HG02970 (cell line): Measurements from ENCODE around the gene TOB2.

Source experiments
- ATAC-seq: cut with Tn5 transposase; IDR thresholded peaks from one replicate; pipeline ENCODE4 v1.9.1; 2021; ENCODE audit warnings: mild to moderate bottlenecking, moderate library complexity, moderate number of reproducible peaks; ENCODE audit not compliant: unreplicated experiment, low FRiP score

TOB2 gene

GRCh38 chr22:41446639-41447434, at the start of gene TOB2:
Gene TOB2, minus strand, starts transcription at chr22:41446801. Its CDS starts 9,456 bp downstream, at chr22:41437345.
- peak; percentile 51 for ATAC-seq

GRCh38 chr22:41491374-41492100, 44.9 kb upstream of the TOB2 start:
- ATAC-seq: no peak

- no peak for ATAC-seq
Observed at GRCh38 chr22:41488596-41489385, 42.2 kb upstream of the TOB2 start.

- ATAC-seq: no peak
Observed at GRCh38 chr22:41488076-41488475, 41.5 kb upstream of the TOB2 start.

DNA sequence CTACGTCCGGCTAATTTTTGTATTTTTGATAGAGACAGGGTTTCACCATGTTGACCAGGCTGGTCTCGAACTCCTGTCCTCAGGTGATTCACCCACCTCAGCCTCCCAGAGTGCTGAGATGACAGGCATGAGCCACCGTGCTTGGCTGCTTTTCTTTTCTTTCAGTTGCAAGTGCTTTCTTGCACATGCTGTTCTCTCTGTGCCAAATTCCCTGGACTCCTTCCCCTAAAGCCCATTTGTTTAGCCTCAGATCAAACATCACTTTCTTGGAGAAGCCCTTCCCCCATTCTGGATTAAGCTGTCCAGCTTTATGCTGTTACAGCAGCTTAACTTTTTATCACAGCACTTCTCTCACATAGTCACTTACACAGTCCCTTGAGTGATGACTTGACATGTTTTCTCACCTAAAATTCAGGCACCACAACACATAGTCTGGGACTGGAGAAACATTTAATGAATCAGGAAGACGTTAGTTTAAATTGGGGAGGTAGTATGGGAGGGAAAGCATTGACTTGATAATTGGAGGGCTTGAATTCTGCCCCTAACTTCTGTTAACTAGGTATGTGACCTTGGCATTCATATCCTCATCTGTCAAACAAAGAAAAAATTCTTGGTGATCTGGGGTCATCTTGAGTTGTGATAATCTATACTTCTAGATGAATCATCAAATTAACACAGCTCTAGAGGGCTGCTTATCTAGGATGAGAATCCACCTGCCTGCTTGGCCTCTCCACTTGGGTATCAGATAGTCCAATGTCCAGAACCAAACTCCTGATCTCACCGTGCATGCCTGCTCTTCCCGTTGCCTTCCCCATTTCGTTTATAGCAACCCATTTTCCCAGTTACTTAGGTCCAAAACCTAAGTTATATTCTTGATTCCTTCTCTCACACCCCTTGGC, 40.7 kb upstream of the TOB2 start:
- ATAC-seq: no peak

- ATAC-seq: no peak
Observed at GRCh38 chr22:41485033-41485432, 38.4 kb upstream of the TOB2 start.

DNA sequence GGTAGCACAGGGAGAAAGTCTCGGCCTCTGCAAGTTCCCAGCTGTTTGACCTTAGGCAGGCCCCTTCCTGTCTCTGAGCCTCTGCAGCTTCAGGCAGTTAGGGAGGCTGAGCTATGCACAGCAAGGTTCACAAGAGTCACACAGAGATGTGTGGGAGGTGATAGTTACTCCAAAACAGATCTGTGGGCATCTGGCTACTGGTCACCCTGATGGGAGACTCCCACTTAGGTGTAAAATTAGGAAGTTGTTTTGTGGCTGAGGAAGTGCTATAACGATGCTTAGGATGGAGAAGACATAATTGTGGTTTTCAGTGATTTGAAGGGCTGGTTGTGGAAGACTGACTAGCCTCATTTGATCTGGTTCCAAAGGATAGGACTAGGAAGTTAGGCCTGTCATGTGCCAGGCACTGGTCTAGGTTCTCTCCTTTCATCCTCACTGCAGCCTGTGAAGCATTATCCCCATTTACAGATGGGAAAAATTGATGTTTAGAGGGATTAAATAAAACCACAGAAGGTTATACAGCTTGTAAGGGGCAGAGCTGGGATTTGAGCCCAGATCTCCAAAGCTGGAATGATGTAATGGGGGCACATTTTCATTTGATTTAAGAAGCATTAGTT, 35.8 kb upstream of the TOB2 start:
- no peak for ATAC-seq

- ATAC-seq: no peak
Observed at GRCh38 chr22:41481925-41482318, 35.3 kb upstream of the TOB2 start.

DNA sequence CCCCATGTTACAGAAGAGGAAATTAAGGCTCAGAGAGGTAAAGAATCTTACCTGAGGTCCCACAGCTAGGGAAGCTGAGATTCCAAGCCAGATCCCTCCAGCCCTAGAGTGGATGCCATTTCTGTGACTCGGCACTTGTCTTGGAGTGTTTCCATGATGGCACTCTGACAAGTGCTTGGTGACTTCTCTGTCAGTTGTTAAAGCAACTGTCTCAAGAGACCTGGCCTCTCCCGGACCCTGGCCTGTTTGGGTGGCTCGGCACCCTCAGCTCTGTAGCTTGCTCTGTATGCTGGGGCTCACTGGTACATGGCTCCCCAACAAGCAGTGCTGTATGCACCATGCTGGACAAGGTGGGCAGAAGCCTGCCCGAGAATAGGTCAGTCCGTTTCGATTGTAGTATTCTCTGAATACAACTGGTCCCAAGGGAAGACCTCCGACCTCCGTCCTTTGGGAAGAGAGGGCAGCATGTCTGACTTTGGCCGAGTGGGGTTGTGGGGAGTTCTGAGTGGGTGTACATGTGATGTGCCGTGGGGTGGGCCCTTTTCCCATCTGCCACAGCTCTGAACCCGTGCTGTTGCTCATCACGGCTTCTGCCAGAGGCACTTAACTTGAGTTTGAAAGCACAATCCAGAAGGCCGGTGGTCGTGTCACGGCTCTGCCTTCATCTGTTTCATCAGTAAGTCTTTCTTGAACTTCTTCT, 34.7 kb upstream of the TOB2 start:
- ATAC-seq: no peak

DNA sequence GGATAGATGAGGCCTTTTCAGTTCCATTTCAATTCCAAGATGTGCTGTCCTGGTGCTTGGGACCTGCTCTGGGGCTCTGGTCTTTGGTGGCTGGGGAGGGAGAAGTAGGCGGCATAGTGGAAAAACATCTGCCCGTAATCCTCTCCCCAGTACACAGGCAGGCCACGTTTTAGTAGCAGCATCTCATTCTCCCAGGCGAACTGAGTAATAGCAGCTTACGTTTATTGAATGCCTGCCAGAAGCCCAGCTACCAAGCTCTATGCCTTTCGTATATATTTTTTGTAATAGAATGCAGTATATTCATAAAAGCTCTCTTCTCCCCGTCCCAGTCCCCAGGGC, 33.8 kb upstream of the TOB2 start:
- ATAC-seq: no peak

DNA sequence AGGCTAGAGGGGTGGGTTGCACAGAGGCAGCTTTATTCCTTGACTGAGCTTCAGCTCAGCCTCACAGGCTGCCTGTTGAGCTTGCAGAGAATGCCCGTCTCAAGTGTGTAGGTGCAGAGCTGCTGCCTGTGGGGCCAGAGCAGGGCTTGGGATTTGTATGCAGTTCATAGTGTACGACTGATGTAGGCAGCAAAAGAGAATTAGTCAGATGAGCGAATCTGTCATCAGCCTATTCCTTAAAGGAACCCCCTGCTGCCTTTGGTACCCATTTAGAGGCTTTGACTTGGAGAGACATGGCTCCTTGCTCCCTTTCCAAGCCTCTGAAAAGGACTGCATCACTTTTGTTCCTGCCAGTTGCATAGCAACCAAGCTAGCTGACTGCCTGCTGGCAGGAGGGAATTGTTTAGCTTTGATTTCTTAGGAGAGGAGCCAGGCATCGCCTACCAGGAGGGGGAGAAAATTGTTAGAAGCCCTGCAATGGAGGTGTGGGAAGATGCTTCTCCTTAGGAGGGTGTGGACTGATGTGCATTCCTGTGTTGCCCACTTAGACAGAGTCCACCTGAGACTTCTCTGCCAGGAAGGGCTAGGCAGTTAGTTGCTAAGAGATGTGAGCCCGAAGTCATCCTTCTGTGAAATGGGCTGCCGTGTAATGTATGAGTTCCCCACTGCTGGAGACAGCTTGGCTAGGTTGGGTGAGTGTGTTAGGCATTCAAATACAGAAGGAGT, 33.2 kb upstream of the TOB2 start:
- ATAC-seq: no peak

GRCh38 chr22:41478891-41479521, 32.4 kb upstream of the TOB2 start:
- ATAC-seq: no peak

DNA sequence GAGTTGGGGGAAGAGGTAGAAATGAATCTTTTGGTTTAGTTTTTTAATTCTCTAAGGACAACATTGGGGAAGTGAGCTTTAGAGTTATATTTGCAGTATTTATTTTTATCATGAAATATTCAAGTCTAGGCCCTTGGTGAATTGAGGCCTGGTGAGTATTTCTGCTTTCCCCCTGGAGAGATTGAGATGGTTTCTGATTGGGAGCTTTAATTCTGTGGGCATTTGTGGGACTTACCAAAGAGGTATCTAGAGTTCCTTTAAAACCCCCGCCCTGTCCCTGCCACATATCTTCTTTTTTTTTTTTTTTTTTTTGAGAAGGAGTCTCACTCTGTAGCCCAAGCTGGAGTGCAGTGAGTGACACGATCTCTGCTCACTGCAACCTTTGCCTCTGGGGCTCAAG, 31.9 kb upstream of the TOB2 start:
- ATAC-seq: no peak

DNA sequence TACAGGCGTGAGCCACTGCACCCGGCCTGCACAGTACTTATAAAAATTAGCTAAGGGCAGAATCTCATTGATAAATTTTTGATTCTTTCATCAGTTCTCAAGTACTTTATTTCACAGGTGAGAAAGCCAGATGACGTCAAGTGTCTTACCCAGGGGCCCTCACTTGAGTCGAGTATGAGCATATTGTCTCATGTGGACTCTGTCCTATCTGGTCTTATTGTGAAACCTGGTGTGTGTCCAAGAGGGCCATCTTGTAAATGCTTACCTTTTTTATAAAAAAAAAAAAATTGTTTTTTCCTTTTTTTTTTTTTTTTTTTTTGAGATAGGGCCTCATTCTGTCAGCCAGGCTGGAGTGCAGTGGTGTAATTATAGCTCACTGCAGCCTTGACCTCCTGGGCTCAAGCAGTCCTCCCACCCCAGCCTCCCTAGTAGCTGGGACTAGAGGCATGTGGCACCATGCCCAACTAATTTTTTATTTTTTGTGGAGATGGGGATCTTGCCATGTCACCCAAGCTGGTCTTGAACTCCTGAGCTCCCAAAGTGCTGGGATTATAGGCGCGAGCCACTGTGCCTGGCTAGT, 28.4 kb upstream of the TOB2 start:
- no peak for ATAC-seq

GRCh38 chr22:41471568-41471967, 25.0 kb upstream of the TOB2 start:
- no peak for ATAC-seq

DNA sequence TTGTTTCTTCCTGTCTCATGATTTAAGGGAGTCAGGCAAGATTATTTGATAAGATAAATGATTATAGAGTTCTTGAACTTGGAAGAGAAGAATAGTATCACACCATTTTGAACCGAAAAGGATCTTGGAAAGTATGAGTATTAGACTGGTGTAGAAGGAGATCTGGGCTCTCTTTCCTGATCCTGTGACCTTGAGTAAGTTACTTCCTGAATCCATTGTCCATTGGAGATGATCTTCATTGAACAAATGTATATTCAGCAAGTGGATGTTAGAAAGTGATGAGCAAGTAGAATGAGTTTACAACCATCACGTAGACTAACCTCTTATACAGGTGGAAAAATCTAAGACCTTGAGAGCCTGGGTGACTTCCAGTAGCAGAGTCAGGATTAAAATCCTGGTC, 24.3 kb upstream of the TOB2 start:
- no peak for ATAC-seq

DNA sequence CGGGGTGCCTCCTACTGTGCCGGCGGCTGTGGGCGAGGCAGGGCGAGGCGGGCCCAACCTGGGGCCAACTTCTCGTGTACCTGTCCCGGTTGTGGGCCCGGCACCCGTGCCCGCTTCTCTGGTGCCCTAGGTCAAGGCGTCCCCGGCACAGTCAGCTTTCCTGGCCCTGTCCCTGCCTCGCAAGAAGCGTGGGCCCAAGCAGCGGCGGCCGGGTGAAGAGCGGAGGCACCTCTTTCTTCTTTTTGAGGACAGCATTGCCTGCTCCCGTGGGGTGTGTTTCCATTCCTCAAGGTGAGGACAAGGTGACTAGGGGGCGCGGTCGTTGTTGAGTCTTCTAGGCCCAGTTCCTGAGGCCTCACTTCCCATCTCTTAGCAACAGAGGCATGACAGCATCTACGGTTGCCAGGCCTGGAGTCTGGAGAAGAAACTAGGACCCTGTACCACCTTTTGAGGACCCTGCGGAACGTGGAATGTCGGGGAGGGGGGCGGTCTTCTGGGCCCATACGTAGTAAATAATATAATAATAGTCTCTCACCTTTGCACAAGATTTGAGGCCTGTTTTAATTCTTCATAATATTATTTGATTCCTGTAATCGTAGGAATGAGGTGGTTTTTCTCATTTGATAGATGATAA, 22.7 kb upstream of the TOB2 start:
- peak; percentile 9 for ATAC-seq
